H9 (cell line): ENCODE results near the gene IZUMO4. TPM values are rescaled to one million over a fixed set of nuclear protein-coding genes. Genes with fewer than 3 reads are reported as not detected.
"Not testable (repeated sequence)": the region's sequence is repeated elsewhere in the genome, so short reads cannot be mapped to it uniquely, and the experiment has no call there.

Source experiments
- DNase-seq: peaks from one replicate; pipeline ENCODE4 v3.0.0-alpha.2; 2017
- H2AFZ ChIP-seq: one replicate; pipeline ENCODE4 v1.6.1; 2013; ENCODE audit warnings: mild to moderate bottlenecking, low read length, control low read depth, moderate library complexity
- H2AK5ac ChIP-seq: 2 replicates; pipeline ENCODE4 v1.6.1; 2013; ENCODE audit warnings: low read length, control low read depth, mixed read lengths; ENCODE audit not compliant: insufficient read length
- H2BK120ac ChIP-seq: one replicate; pipeline ENCODE4 v1.6.1; 2013; ENCODE audit warnings: low read depth, mild to moderate bottlenecking, low read length, control low read depth, inconsistent platforms; ENCODE audit not compliant: poor library complexity, severe bottlenecking
- H2BK12ac ChIP-seq: 2 replicates; pipeline ENCODE4 v1.6.1; 2013; ENCODE audit warnings: low read length, control low read depth, mixed read lengths, low read depth; ENCODE audit not compliant: insufficient read length
- H2BK15ac ChIP-seq: 2 replicates; pipeline ENCODE4 v1.6.1; 2013; ENCODE audit warnings: low read depth, low read length, control low read depth
- H2BK20ac ChIP-seq: one replicate; pipeline ENCODE4 v1.6.1; 2013; ENCODE audit warnings: low read depth, mild to moderate bottlenecking, low read length, control low read depth, inconsistent platforms; ENCODE audit not compliant: poor library complexity, severe bottlenecking
- H2BK5ac ChIP-seq: 2 replicates; pipeline ENCODE4 v1.6.1; 2013; ENCODE audit warnings: low read length, control low read depth, mixed read lengths; ENCODE audit not compliant: insufficient read length
- H3K14ac ChIP-seq: 2 replicates; pipeline ENCODE4 v1.6.1; 2013; ENCODE audit warnings: low read length, control low read depth; ENCODE audit not compliant: insufficient read depth
- H3K18ac ChIP-seq: 2 replicates; pipeline ENCODE4 v1.6.1; 2013; ENCODE audit warnings: low read depth, mild to moderate bottlenecking, mixed read lengths, low read length, control low read depth; ENCODE audit not compliant: insufficient read length
- H3K23ac ChIP-seq: 2 replicates; pipeline ENCODE4 v1.6.1; 2013; ENCODE audit warnings: low read length, control low read depth, mixed read lengths, low read depth; ENCODE audit not compliant: insufficient read length
- H3K23me2 ChIP-seq: 2 replicates; pipeline ENCODE4 v1.6.1; 2013; ENCODE audit warnings: low read depth, mild to moderate bottlenecking, mixed read lengths, low read length, control low read depth; ENCODE audit not compliant: insufficient read length, poor library complexity, severe bottlenecking
- H3K27ac ChIP-seq: 2 replicates; pipeline ENCODE4 v1.5.1; 2013; ENCODE audit warnings: low read length, control low read depth, mixed read lengths, low read depth; ENCODE audit not compliant: insufficient read length
- H3K27me3 ChIP-seq: 2 replicates; pipeline ENCODE4 v1.6.1; 2013; ENCODE audit warnings: low read length, control low read depth, inconsistent platforms; ENCODE audit not compliant: insufficient read depth
- H3K4ac ChIP-seq: 2 replicates; pipeline ENCODE4 v1.6.1; 2013; ENCODE audit warnings: low read depth, mild to moderate bottlenecking, control low read depth, inconsistent platforms, low read length, moderate library complexity
- H3K4me1 ChIP-seq: 2 replicates; pipeline ENCODE4 v1.6.1; 2013; ENCODE audit warnings: low read length, control low read depth, inconsistent platforms; ENCODE audit not compliant: insufficient read depth
- H3K4me2 ChIP-seq: 2 replicates; pipeline ENCODE4 v1.6.1; 2013; ENCODE audit warnings: low read length, control low read depth, mixed read lengths; ENCODE audit not compliant: insufficient read length, insufficient read depth
- H3K56ac ChIP-seq: 2 replicates; pipeline ENCODE4 v1.6.1; 2013; ENCODE audit warnings: low read depth, mild to moderate bottlenecking, mixed read lengths, low read length, control low read depth; ENCODE audit not compliant: insufficient read length
- H3K79me1 ChIP-seq: 2 replicates; pipeline ENCODE4 v1.6.1; 2013; ENCODE audit warnings: low read depth, mild to moderate bottlenecking, moderate library complexity, low read length, control low read depth, inconsistent platforms; ENCODE audit not compliant: insufficient read depth, poor library complexity, severe bottlenecking
- H3K79me2 ChIP-seq: 2 replicates; pipeline ENCODE4 v1.6.1; 2013; ENCODE audit warnings: low read length, control low read depth, inconsistent platforms; ENCODE audit not compliant: insufficient read depth
- H3K9ac ChIP-seq: 2 replicates; pipeline ENCODE4 v1.6.1; 2013; ENCODE audit warnings: low read length, control low read depth, mixed read lengths; ENCODE audit not compliant: insufficient read length; ENCODE audit errors: extremely low read depth
- H3K9me3 ChIP-seq: one replicate; pipeline ENCODE4 v1.6.1; 2013; ENCODE audit warnings: low read depth, low read length, inconsistent platforms; ENCODE audit not compliant: control insufficient read depth
- H3T11ph ChIP-seq: one replicate; pipeline ENCODE4 v1.6.1; 2013; ENCODE audit warnings: mild to moderate bottlenecking, low read length, control low read depth, inconsistent platforms
- H4K20me1 ChIP-seq: one replicate; pipeline ENCODE4 v1.6.1; 2013; ENCODE audit not compliant: control insufficient read depth, insufficient read length, insufficient read depth
- H4K5ac ChIP-seq: 2 replicates; pipeline ENCODE4 v1.6.1; 2013; ENCODE audit warnings: low read depth, mild to moderate bottlenecking, mixed read lengths, low read length, control low read depth; ENCODE audit not compliant: insufficient read length
- H4K8ac ChIP-seq: replicated peaks from 2 replicates; pipeline ENCODE4 v1.6.1; 2013; ENCODE audit warnings: low read length, control low read depth, mixed read lengths, low read depth; ENCODE audit not compliant: insufficient read length
- H4K91ac ChIP-seq: 2 replicates; pipeline ENCODE4 v1.6.1; 2013; ENCODE audit warnings: low read depth, mild to moderate bottlenecking, moderate library complexity, mixed read lengths, low read length, control low read depth; ENCODE audit not compliant: insufficient read length
- H3K27ac Mint-ChIP-seq, 3 experiments: 2 replicates in 2 of 3; 3 replicates in 1 of 3; pipeline ENCODE4 v1.8.0; 2020 to 2021; ENCODE audit warnings: mixed read lengths in 3 of 3, mild to moderate bottlenecking in 1 of 3, moderate library complexity in 1 of 3
- H3K27me3 Mint-ChIP-seq: 2 replicates; pipeline ENCODE4 v1.8.0; 2021; ENCODE audit warnings: low read depth, mild to moderate bottlenecking, moderate library complexity, mixed read lengths
- H3K36me3 Mint-ChIP-seq, 3 experiments: 2 replicates in 2 of 3; 3 replicates in 1 of 3; pipeline ENCODE4 v1.8.0; 2020 to 2021; ENCODE audit warnings: low read depth in 3 of 3, mixed read lengths in 3 of 3; ENCODE audit not compliant: insufficient read depth in 1 of 3
- H3K4me1 Mint-ChIP-seq, 2 experiments: 2 replicates each; pipeline ENCODE4 v1.8.0; 2020; ENCODE audit warnings: mixed read lengths in 2 of 2
- H3K4me3 Mint-ChIP-seq, 2 experiments: 2 replicates in 1 of 2; 3 replicates in 1 of 2; pipeline ENCODE4 v1.8.0; 2020 to 2021; ENCODE audit warnings: mild to moderate bottlenecking in 2 of 2, mixed read lengths in 2 of 2, moderate library complexity in 1 of 2
- H3K9me3 Mint-ChIP-seq, 2 experiments: 2 replicates in 1 of 2; 3 replicates in 1 of 2; pipeline ENCODE4 v1.8.0; 2020; ENCODE audit warnings: mild to moderate bottlenecking in 2 of 2, mixed read lengths in 2 of 2, moderate library complexity in 1 of 2
- CTCF ChIP-seq: fragments of 200-600 bp; sonication (generic); conservative IDR thresholded peaks from 3 replicates; pipeline ENCODE4 v1.8.0; 2021; ENCODE audit warnings: antibody characterized with exemption, mild to moderate bottlenecking
- WGBS: extraction: QIAGEN DNeasy Blood & Tissue Kit; methylation state at CpG from one replicate; pipeline ENCODE4 v1.1.7; 2013; ENCODE audit warnings: missing lambda C conversion rate, low lambda C conversion rate, mixed read lengths; ENCODE audit not compliant: insufficient read length; ENCODE audit errors: extremely low coverage; 5-methylcytosine and 5-hydroxymethylcytosine counted together
- total RNA-seq: library from RNA; stranded (reverse); gene quantifications from 2 replicates; pipeline ENCODE4 v1.2.1, GENCODE V29; 2021

The IZUMO4 gene
- total RNA-seq, 1 experiment from 2014 or later, result 2.1 TPM

GRCh38 chr19:2084993-2085720 lies 11.6 kb upstream of the IZUMO4 start:
- no peaks in the 10 kb centered on the region for H3K23me2 ChIP-seq
- H2BK20ac ChIP-seq, result no peak overlapping the region
- H4K5ac ChIP-seq, result no peak overlapping the region
- no peaks in the 10 kb centered on the region for H3K79me2 ChIP-seq
- no peak overlapping the region for H2AK5ac ChIP-seq
- H3T11ph ChIP-seq, result no peak overlapping the region
- H3K27ac ChIP-seq, result no peak overlapping the region
- no peak overlapping the region for H3K14ac ChIP-seq
- no peak overlapping the region for H3K18ac ChIP-seq
- no peak overlapping the region for H2BK12ac ChIP-seq
- no peak for TF ChIP-seq CTCF
- no peaks in the 10 kb centered on the region for H3K79me1 ChIP-seq
- Mint-ChIP-seq H3K27ac (peak overlapping the region in 2 of 3 experiments; percentile 62 to 81; a peak in 3 of 7 replicates), H3K27me3 (no peaks in the 10 kb centered on the region; the same call in 1 of the 2 replicates), H3K36me3 (peaks cover 0 to 3% (median 0%) of the 10 kb centered on the region in 3 experiments; a peak in 1 of 7 replicates), H3K4me1 (peaks cover 12 to 15% of the 10 kb centered on the region in 2 experiments), H3K4me3 (no peak overlapping the region), H3K9me3 (no peaks in the 10 kb centered on the region)
- DNase-seq, result no peak
- H4K8ac ChIP-seq, result no peak overlapping the region
- no peak overlapping the region for H2AFZ ChIP-seq
- no peak overlapping the region for H2BK5ac ChIP-seq
- no CpG with 5 or more reads among the region's 28 CpGs for WGBS
- H3K56ac ChIP-seq, result no peak overlapping the region
- no peaks in the 10 kb centered on the region for H3K4me1 ChIP-seq
- no peak overlapping the region for H2BK15ac ChIP-seq
- H2BK120ac ChIP-seq, result no peak overlapping the region
- H4K20me1 ChIP-seq, result no peaks in the 10 kb centered on the region
- no peak overlapping the region for H3K23ac ChIP-seq
- H3K9me3 ChIP-seq, result no peaks in the 10 kb centered on the region
- H3K9ac ChIP-seq, result no peak overlapping the region
- H3K27me3 ChIP-seq, result no peaks in the 10 kb centered on the region
- no peak overlapping the region for H3K4ac ChIP-seq
- no peak overlapping the region for H4K91ac ChIP-seq
- H3K4me2 ChIP-seq, result no peak overlapping the region

GRCh38 chr19:2086695-2087620 lies 9.8 kb upstream of the IZUMO4 start:
- H3K4me1 ChIP-seq, H3K4me2 ChIP-seq, H2BK5ac ChIP-seq, H3K9ac ChIP-seq, H3K79me2 ChIP-seq, H3K4me3 Mint-ChIP-seq, H2AFZ ChIP-seq, H3K36me3 Mint-ChIP-seq, H3K56ac ChIP-seq, H3K27me3 ChIP-seq, H2AK5ac ChIP-seq, H3K23ac ChIP-seq, H3K79me1 ChIP-seq, H3T11ph ChIP-seq, DNase-seq, H4K8ac ChIP-seq, H4K20me1 ChIP-seq, H3K9me3 ChIP-seq, H2BK120ac ChIP-seq, H4K5ac ChIP-seq, H3K27ac ChIP-seq, H3K9me3 Mint-ChIP-seq, H2BK20ac ChIP-seq, H4K91ac ChIP-seq, H3K14ac ChIP-seq, H2BK15ac ChIP-seq, H3K4ac ChIP-seq, H3K27me3 Mint-ChIP-seq, H3K23me2 ChIP-seq, H3K18ac ChIP-seq, H2BK12ac ChIP-seq: not testable (repeated sequence)
- Mint-ChIP-seq H3K4me1 (peaks cover 20 to 23% of the 10 kb centered on the region in 2 experiments), H3K27ac (peak overlapping the region in 1 of 3 experiments; percentile 65; a peak in 3 of 7 replicates)
- no CpG with 5 or more reads among the region's 13 CpGs for WGBS
